Esophagus (tissue), 2 donors: ENCODE measurements around the gene TGFB1I1. TPM values are rescaled to one million over a fixed set of nuclear protein-coding genes. Genes with fewer than 3 reads are reported as not detected.

Source experiments
- H3K27ac ChIP-seq, 2 donors: one replicate each; pipeline ENCODE4 v1.5.1; 2013; ENCODE audit warnings: low read depth in 2 of 2, mild to moderate bottlenecking in 2 of 2, inconsistent platforms in 1 of 2, low read length in 1 of 2, moderate library complexity in 1 of 2
- H3K27me3 ChIP-seq, 2 donors: one replicate each; pipeline ENCODE4 v1.6.1; 2013; ENCODE audit warnings: low read length in 2 of 2, control low read depth in 1 of 2, mild to moderate bottlenecking in 1 of 2; ENCODE audit not compliant: insufficient read depth in 2 of 2, control insufficient read depth in 1 of 2
- H3K36me3 ChIP-seq, 2 donors: one replicate each; pipeline ENCODE4 v1.6.1; 2013; ENCODE audit warnings: low read length in 1 of 2; ENCODE audit not compliant: control insufficient read depth in 2 of 2, insufficient read depth in 2 of 2
- H3K4me1 ChIP-seq, 2 donors: one replicate each; pipeline ENCODE4 v1.6.1; 2013; ENCODE audit warnings: low read length in 1 of 2; ENCODE audit not compliant: control insufficient read depth in 2 of 2, insufficient read depth in 2 of 2
- H3K4me3 ChIP-seq, 2 donors: one replicate each; pipeline ENCODE4 v1.5.1; 2013; ENCODE audit warnings: low read length in 2 of 2, mild to moderate bottlenecking in 2 of 2, low read depth in 1 of 2, moderate library complexity in 1 of 2
- H3K9me3 ChIP-seq, 2 donors: one replicate each; pipeline ENCODE4 v1.6.1; 2013; ENCODE audit warnings: mild to moderate bottlenecking in 2 of 2, low read depth in 1 of 2, low read length in 1 of 2, moderate library complexity in 1 of 2; ENCODE audit not compliant: control insufficient read depth in 2 of 2, insufficient read depth in 1 of 2
- WGBS, 2 donors: extraction: QIAGEN DNeasy Blood & Tissue Kit; methylation state at CpG; one replicate each; pipeline ENCODE4 v1.1.7; 2013; 5-methylcytosine and 5-hydroxymethylcytosine counted together
- polyA plus RNA-seq, 2 donors: library from polyadenylated mRNA; stranded (reverse); fragments of 200-250 nt; gene quantifications; one replicate each; pipeline ENCODE4 v1.2.3, GENCODE V29; 2013
- donor health status: healthy with polysubstance abuse.
- donor health status: Bipolar disorder and iron deficiency.

The TGFB1I1 gene
- polyA plus RNA-seq, 2 donors, result 13.5 to 28.2 TPM

- H3K36me3 ChIP-seq, result no peaks in the 10 kb centered on the region
- peak overlapping the region; percentile 62 to 94 for H3K27ac ChIP-seq
- H3K4me1 ChIP-seq, result peaks cover 7 to 16% of the 10 kb centered on the region in 2 donors
- 40 to 41% methylated on average over 11 of the region's 11 CpGs for WGBS, 2 donors
- H3K9me3 ChIP-seq, result no peaks in the 10 kb centered on the region
- no peaks in the 10 kb centered on the region for H3K27me3 ChIP-seq
- H3K4me3 ChIP-seq, result no peak overlapping the region
These were observed 20.1 kb upstream of the TGFB1I1 start for GRCh38 chr16:31451681-31452351.

GRCh38 chr16:31452631-31453106 is 19.3 kb upstream of the TGFB1I1 start:
- WGBS, 2 donors, result 29 to 55% methylated on average over 3 of the region's 3 CpGs
- Histone ChIP-seq H3K27ac (peak overlapping the region; percentile 94 to 97), H3K4me1 (peaks cover 7 to 22% of the 10 kb centered on the region in 2 donors), H3K27me3 (no peaks in the 10 kb centered on the region), H3K4me3 (no peak overlapping the region), H3K36me3 (no peaks in the 10 kb centered on the region), H3K9me3 (no peaks in the 10 kb centered on the region)

DNA sequence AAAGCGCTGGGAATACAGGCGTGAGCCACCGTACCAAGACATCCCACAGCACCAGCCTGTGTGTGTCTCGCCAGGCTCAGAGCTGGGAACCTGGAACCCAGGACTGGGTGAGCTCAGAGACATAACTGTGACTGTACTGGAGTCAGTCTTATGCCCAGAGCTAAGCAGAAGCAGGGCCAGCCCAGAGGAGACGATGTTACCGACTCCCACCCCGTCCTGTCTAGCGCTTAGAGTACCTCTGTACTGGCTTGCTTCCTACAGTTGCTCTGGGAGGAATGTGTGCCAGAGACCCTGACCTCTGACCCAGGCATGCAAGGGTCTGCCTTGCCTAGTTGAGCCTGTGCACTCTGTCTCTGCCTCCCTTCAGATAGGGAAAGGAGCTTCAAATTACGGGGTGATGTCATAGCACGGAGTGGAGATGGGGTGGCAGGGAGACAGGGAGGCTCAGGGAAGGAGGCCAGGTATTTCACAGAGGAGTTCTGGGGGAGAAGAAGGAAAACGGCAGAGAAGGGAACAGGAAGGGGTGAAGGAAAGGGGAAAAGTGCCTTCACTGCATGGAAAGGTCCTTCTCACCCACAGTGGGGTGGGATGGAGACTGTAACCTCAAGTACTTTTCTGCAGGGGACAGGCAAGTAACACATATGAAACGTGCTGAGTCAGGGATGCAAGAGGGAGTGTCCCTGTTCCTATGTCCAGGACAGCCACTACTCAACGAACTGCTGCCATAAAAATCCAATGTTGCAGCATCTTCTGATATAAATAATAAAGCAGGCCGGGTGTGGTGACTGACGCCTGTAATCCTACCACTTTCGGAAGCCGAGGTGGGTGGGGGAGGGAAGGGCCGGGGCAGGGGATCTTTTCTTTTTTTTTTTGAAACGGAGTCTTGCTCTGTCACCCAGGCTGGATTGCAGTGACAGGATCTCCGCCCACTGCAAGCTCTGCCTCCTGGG is 18.4 kb upstream of the TGFB1I1 start:
- peaks cover 7 to 28% of the 10 kb centered on the region in 2 donors for H3K4me1 ChIP-seq
- no peak overlapping the region for H3K4me3 ChIP-seq
- H3K27me3 ChIP-seq, result no peaks in the 10 kb centered on the region
- H3K36me3 ChIP-seq, result no peaks in the 10 kb centered on the region
- 35 to 48% methylated on average over 20 of the region's 20 CpGs for WGBS, 2 donors
- no peaks in the 10 kb centered on the region for H3K9me3 ChIP-seq
- H3K27ac ChIP-seq, result peak overlapping the region; percentile 94 to 97

DNA sequence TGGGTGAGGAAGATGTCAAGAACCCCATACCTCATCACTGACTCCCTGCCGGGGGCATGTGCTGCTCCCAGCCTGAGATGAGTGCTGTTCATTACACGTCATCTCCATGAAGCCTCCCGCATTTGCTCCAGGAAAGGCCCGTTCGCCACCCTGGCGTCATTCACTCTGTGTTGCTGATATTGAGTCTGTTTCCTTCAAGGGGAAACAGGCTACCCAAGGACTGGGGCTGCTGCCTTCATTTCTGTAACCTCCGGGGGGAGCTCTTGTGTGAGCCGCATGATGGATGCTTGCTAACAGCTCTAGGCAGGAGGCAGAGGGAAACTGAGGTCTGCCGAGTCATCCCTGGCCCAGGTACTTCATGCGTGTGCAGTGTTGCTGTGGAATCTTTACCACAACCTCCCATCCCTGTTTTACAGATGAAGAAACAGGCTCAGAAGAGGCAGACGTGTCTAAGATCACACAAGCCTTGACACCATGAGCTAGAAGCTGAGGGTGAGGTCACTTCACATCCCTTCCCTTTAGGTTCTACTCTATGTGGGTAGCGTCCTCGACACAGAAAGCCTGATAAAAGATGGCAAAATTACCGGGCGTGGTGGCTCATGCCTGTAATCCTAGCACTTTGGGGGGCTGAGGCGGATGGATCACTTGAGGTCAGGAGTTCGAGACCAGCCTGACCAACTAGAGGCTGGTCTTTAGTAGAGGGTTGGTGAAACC is 16.2 kb upstream of the TGFB1I1 start:
- Histone ChIP-seq H3K27ac (peak overlapping the region in 1 of 2 donors; percentile 51), H3K27me3 (no peaks in the 10 kb centered on the region), H3K4me1 (peaks cover 7 to 29% of the 10 kb centered on the region in 2 donors), H3K4me3 (no peak overlapping the region), H3K36me3 (no peaks in the 10 kb centered on the region), H3K9me3 (no peaks in the 10 kb centered on the region)
- 70% methylated on average over 17 of the region's 17 CpGs for WGBS, 2 donors

- Histone ChIP-seq H3K36me3 (peaks cover 0 to 3% of the 10 kb centered on the region in 2 donors), H3K9me3 (no peaks in the 10 kb centered on the region), H3K4me1 (peaks cover 7 to 29% of the 10 kb centered on the region in 2 donors), H3K27me3 (no peaks in the 10 kb centered on the region), H3K27ac (no peak overlapping the region), H3K4me3 (no peak overlapping the region)
- 71 to 75% methylated on average over 8 of the region's 8 CpGs for WGBS, 2 donors
These were observed 15.0 kb upstream of the TGFB1I1 start for GRCh38 chr16:31456988-31457360.

DNA sequence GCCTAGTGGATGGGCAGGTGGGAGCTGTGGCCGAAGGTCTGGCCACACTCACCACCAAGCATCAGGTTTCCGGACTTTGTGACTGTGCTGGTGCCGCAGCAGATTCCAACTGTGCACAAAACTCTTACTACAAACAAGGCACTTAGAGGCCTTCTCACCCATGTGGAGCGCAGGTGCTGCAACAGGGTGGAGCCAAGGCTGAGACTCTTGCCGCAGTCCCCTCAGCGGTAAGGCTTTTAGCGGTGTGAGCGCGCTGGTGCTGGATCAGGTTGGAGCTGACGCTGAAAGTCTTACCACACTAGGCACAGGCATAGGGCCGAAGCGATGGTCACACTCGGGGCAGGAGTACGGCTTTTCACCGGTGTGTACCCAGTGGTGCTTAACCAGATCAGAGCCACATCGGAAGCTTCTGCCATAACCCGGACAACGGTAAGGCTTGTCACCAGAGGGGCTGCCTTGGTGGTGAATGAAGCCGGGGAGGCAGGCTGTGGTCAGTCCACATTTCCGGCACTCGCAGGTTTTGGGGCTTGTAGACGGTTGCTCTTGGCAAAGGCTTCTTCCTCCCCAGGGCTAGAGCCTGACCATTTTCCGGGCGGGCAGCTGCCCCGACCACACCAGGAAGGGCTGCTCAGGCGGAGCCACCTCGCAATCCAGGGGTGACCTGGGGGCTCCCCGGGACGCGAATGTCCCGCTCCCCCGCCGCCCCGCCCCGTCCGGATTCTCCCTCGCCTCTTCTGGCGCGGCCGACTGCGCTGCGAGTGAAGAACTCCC is 13.7 kb upstream of the TGFB1I1 start:
- H3K36me3 ChIP-seq, result peaks cover 4 to 11% of the 10 kb centered on the region in 2 donors
- peak overlapping the region; percentile 99 to 100 for H3K27ac ChIP-seq
- peak overlapping the region; percentile 77 to 87 for H3K4me3 ChIP-seq
- 1 to 2% methylated on average over 42 of the region's 42 CpGs for WGBS, 2 donors
- no peaks in the 10 kb centered on the region for H3K9me3 ChIP-seq
- no peaks in the 10 kb centered on the region for H3K27me3 ChIP-seq
- H3K4me1 ChIP-seq, result peaks cover 3 to 24% of the 10 kb centered on the region in 2 donors

GRCh38 chr16:31458844-31459686 is 12.9 kb upstream of the TGFB1I1 start, which contains the start of gene ARMC5:
Gene ARMC5, plus strand, starts transcription at chr16:31459501. Its CDS starts 24 bp downstream, at chr16:31459525.
- WGBS, 2 donors, result 0 to 1% methylated on average over 86 to 91 of the region's 91 CpGs
- no peaks in the 10 kb centered on the region for H3K9me3 ChIP-seq
- H3K27me3 ChIP-seq, result no peaks in the 10 kb centered on the region
- H3K4me1 ChIP-seq, result peaks cover 2 to 19% of the 10 kb centered on the region in 2 donors
- H3K27ac ChIP-seq, result peak within 1 kb of the TSS; percentile 99 to 100
- peaks cover 4 to 11% of the 10 kb centered on the region in 2 donors for H3K36me3 ChIP-seq
- H3K4me3 ChIP-seq, result peak within 1 kb of the TSS; percentile 77 to 87
